ENCODE data around the gene TJP1.
"Not testable (repeated sequence)": the region's sequence is repeated elsewhere in the genome, so short reads cannot be mapped to it uniquely, and the experiment has no call there.

The TJP1 gene

GRCh38 chr15:29749365-29750086 is 72.7 kb downstream of the TJP1 start:
- DNase-seq = no peak

- DNase-seq = no peak
These were observed 74.3 kb downstream of the TJP1 start for GRCh38 chr15:29747837-29748417.

GRCh38 chr15:29743475-29743874 is 78.8 kb downstream of the TJP1 start:
- DNase-seq = peak; percentile 23

GRCh38 chr15:29740692-29741311 is 81.5 kb downstream of the TJP1 start:
- no peak for DNase-seq

- no peak for DNase-seq
These were observed 85.6 kb downstream of the TJP1 start for GRCh38 chr15:29736744-29737020.

GRCh38 chr15:29736012-29736743 is 86.1 kb downstream of the TJP1 start:
- no peak for DNase-seq

- DNase-seq = no peak
These were observed 87.2 kb downstream of the TJP1 start for GRCh38 chr15:29734917-29735572.

- no peak for DNase-seq
These were observed 90.4 kb downstream of the TJP1 start for GRCh38 chr15:29731865-29732264.

GRCh38 chr15:29730471-29730870 is 91.8 kb downstream of the TJP1 start:
- not testable (repeated sequence) for DNase-seq

- DNase-seq = no peak
These were observed 93.8 kb downstream of the TJP1 start for GRCh38 chr15:29728418-29728817.

GRCh38 chr15:29727871-29728270 is 94.4 kb downstream of the TJP1 start:
- no peak for DNase-seq

- DNase-seq = no peak
These were observed 95.7 kb downstream of the TJP1 start for GRCh38 chr15:29726553-29726952.

- no peak for DNase-seq
These were observed 98.2 kb downstream of the TJP1 start for GRCh38 chr15:29724026-29724425.

GRCh38 chr15:29713784-29714183 is 108.5 kb downstream of the TJP1 start:
- no peak for DNase-seq

GRCh38 chr15:29712149-29712885 is 110.0 kb downstream of the TJP1 start:
- DNase-seq = no peak

GRCh38 chr15:29711531-29711930 is 110.7 kb downstream of the TJP1 start:
- no peak for DNase-seq

GRCh38 chr15:29708519-29708918 is 113.7 kb downstream of the TJP1 start:
- no peak for DNase-seq

GRCh38 chr15:29704950-29705597 is 117.2 kb downstream of the TJP1 start:
- no peak for DNase-seq

- no peak for DNase-seq
These were observed 121.1 kb downstream of the TJP1 start for GRCh38 chr15:29701151-29701550.

- no peak for DNase-seq
These were observed 122.0 kb downstream of the TJP1 start for GRCh38 chr15:29700296-29700695.

- no peak for DNase-seq
These were observed 122.5 kb downstream of the TJP1 start for GRCh38 chr15:29699791-29700190.

- DNase-seq = no peak
These were observed 124.1 kb downstream of the TJP1 start for GRCh38 chr15:29698030-29698701.

Measured in NCI-H1048 (cell line).